SK-N-MC (cell line): ENCODE data around the gene MTMR2.

Experiments
- DNase-seq: peaks from one replicate; pipeline ENCODE4 v3.0.0-alpha.2; 2011; ENCODE audit warnings: low read depth, low spot score
- H3K27ac ChIP-seq: fragments of 200-600 bp; sonication (generic); 2 replicates; pipeline ENCODE4 v1.5.1; 2016; ENCODE audit warnings: mixed run types
- H3K36me3 ChIP-seq: fragments of 200-600 bp; sonication (generic); 2 replicates; pipeline ENCODE4 v1.6.1; 2017; ENCODE audit warnings: antibody characterized with exemption, low read length, mixed read lengths; ENCODE audit not compliant: insufficient read depth
- H3K4me3 ChIP-seq: fragments of 200-600 bp; sonication (generic); 2 replicates; pipeline ENCODE4 v1.5.1; 2016
- H3K9ac ChIP-seq: fragments of 200-600 bp; sonication (generic); 2 replicates; pipeline ENCODE4 v1.8.0; 2017; ENCODE audit warnings: mixed run types, mixed read lengths; ENCODE audit not compliant: insufficient read length
- H3K9me3 ChIP-seq: fragments of 200-600 bp; sonication (generic); 2 replicates; pipeline ENCODE4 v1.6.1; 2017; ENCODE audit warnings: low read depth, mild to moderate bottlenecking, antibody characterized with exemption, low read length, moderate library complexity, mixed read lengths
- EZH2 ChIP-seq: fragments of 200-600 bp; sonication (generic); IDR thresholded peaks from one replicate; pipeline ENCODE4 v1.6.1; 2017; ENCODE audit warnings: antibody characterized with exemption
- FOXP2 ChIP-seq: optimal IDR thresholded peaks from 2 replicates; pipeline ENCODE3; 2011; ENCODE audit warnings: mild to moderate bottlenecking, moderate library complexity; ENCODE audit not compliant: insufficient read depth; ENCODE audit errors: extremely low read length, control extremely low read depth
- POLR2AphosphoS5 ChIP-seq: IDR thresholded peaks from 2 replicates; pipeline ENCODE4 v1.6.1; 2012; ENCODE audit warnings: mild to moderate bottlenecking, low read depth, low read length, borderline replicate concordance

The MTMR2 gene

DNA sequence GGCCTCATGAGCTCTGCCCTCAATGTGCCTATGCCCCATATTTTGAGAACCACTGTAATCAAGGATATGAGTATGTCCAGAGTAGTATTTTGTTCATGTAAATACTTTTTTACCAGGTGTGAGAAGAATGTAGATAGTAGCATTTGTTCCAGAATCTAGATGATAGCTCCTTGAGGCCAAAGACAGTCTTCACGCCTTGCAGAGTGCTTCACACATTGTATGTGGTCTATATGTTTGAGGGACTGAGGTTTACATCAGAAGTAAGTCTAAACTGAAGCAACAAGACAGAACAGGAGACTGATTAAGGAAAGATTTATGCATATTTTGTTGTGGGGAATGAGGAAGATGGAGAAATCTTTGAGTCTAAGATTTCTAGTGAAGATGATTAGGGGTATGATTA lies 121.1 kb downstream of the MTMR2 start:
- TF ChIP-seq FOXP2 (no peak), EZH2 (no peak), POLR2AphosphoS5 (no peak)

DNA sequence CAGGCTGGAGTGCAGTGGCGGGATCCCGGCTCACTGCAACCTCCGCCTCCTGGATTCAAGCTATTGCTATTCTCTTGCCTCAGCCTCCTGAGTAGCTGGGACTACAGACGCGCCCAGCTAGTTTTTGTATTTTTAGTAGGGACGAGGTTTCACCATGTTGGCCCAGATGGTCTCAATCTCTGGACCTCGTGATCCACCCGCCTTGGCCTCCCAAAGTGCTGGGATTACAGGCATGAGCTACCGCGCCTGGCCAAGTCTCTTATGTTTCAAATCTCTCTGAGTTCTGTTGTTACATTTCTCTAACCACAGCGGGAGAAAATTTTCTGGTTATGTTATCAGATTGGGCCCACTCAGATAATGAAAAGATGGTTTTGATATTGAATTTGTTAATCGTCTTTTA lies 123.5 kb downstream of the MTMR2 start:
- DNase-seq, result no peak
- H3K36me3 ChIP-seq, result peaks cover 33% of the 10 kb centered on the region
- no peak overlapping the region for H3K4me3 ChIP-seq

More for the DNA sequence above, 121.1 kb downstream of the MTMR2 start:
- Histone ChIP-seq H3K36me3 (peaks cover 47% of the 10 kb centered on the region), H3K9me3 (no peaks in the 10 kb centered on the region), H3K4me3 (no peak overlapping the region), H3K9ac (no peak overlapping the region), H3K27ac (no peak overlapping the region)
- no peak for DNase-seq

GRCh38 chr11:95799546-95799945 lies 124.4 kb downstream of the MTMR2 start:
- Histone ChIP-seq H3K9me3 (no peaks in the 10 kb centered on the region), H3K36me3 (peaks cover 29% of the 10 kb centered on the region)
- no peak for DNase-seq

More for the DNA sequence above, 123.5 kb downstream of the MTMR2 start:
- Histone ChIP-seq H3K9me3 (no peaks in the 10 kb centered on the region), H3K9ac (no peak overlapping the region), H3K27ac (no peak overlapping the region)
- TF ChIP-seq FOXP2, result no peak
- TF ChIP-seq POLR2AphosphoS5, result no peak
- TF ChIP-seq EZH2, result no peak

DNA sequence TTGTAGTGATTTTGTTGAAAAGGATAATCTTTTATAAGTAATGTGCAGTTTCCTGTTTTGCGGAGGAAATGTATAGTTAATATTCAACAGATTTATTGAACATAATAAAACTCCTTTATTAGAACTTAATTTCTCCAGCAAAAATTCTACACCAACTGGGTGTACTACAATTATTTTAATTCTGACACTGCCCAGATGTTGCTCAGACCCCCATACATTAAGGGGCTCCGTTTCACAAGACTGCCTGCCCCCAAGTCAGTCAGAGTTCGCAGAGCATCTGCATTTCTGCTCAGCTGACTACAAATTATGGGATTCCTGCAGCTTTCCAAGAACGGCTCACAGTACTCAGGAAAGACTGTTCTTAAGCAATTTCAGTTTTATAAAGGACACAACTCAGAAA lies 127.4 kb downstream of the MTMR2 start:
- TF ChIP-seq POLR2AphosphoS5, result no peak; the same call in 1 of the 2 replicates
- peak; percentile 20 for TF ChIP-seq FOXP2
- TF ChIP-seq EZH2, result no peak
- Histone ChIP-seq H3K4me3 (peak overlapping the region; percentile 60), H3K9me3 (no peaks in the 10 kb centered on the region), H3K9ac (no peak overlapping the region), H3K27ac (peak overlapping the region; percentile 67; the same call in 1 of the 2 replicates), H3K36me3 (peaks cover 19% of the 10 kb centered on the region)
- DNase-seq, result no peak

More at GRCh38 chr11:95799546-95799945, 124.4 kb downstream of the MTMR2 start:
- no peak for TF ChIP-seq FOXP2
- no peak for TF ChIP-seq EZH2
- no peak for TF ChIP-seq POLR2AphosphoS5
- H3K4me3 ChIP-seq, result no peak overlapping the region
- H3K27ac ChIP-seq, result no peak overlapping the region
- no peak overlapping the region for H3K9ac ChIP-seq

- Histone ChIP-seq H3K36me3 (peaks cover 12% of the 10 kb centered on the region), H3K27ac (peak overlapping the region; percentile 67; the same call in 1 of the 2 replicates), H3K9me3 (no peaks in the 10 kb centered on the region), H3K4me3 (peak overlapping the region; percentile 60), H3K9ac (no peak overlapping the region)
- no peak for TF ChIP-seq POLR2AphosphoS5
- no peak for TF ChIP-seq EZH2
- no peak for TF ChIP-seq FOXP2
- DNase-seq, result no peak
Observed at GRCh38 chr11:95795627-95796295, 128.1 kb downstream of the MTMR2 start.

DNA sequence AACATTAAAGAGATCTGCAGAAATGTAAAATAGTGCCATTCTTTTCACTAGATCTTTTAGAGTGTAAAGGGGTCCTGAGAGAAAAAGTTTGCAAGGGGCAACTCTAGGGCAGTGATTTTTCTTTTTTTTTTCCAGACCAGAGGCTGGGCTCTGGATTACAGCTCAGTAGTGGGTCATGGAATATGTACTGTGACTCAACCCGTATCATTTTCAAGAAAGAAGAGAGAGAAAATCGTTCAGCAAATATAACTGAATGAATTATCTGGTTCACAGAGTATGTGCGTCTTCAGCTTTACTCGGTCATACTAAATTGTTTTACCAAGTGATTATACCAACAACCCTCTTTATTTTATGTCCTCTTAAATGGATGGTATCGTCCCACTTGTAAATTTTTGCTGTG lies 129.8 kb downstream of the MTMR2 start:
- Histone ChIP-seq H3K9me3 (no peaks in the 10 kb centered on the region), H3K9ac (no peak overlapping the region), H3K27ac (no peak overlapping the region), H3K36me3 (no peaks in the 10 kb centered on the region), H3K4me3 (no peak overlapping the region)
- TF ChIP-seq FOXP2 (no peak), POLR2AphosphoS5 (no peak), EZH2 (no peak)
- DNase-seq, result no peak

DNA sequence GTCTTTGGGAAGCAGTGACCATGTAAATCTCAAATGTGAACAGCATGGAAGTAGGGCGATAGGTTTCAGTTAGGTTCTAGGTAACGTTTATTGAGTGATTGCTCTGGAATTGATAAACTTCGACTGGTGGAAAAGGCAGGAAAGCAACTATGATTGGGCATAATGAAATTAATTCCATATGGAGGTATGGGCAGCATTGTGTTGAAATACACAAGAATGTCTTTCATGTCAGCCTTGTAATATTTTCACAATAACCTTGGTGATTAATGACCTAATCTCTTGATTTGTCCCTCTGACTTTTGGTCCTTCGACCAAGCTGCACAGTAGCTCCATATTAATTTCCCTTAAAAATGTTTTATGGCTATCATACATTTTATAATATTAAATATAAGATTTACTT lies 130.8 kb downstream of the MTMR2 start:
- H3K36me3 ChIP-seq, result no peaks in the 10 kb centered on the region
- no peaks in the 10 kb centered on the region for H3K9me3 ChIP-seq
- no peak overlapping the region for H3K9ac ChIP-seq
- DNase-seq, result no peak
- no peak overlapping the region for H3K27ac ChIP-seq
- TF ChIP-seq FOXP2 (no peak), EZH2 (no peak), POLR2AphosphoS5 (no peak)
- no peak overlapping the region for H3K4me3 ChIP-seq

DNA sequence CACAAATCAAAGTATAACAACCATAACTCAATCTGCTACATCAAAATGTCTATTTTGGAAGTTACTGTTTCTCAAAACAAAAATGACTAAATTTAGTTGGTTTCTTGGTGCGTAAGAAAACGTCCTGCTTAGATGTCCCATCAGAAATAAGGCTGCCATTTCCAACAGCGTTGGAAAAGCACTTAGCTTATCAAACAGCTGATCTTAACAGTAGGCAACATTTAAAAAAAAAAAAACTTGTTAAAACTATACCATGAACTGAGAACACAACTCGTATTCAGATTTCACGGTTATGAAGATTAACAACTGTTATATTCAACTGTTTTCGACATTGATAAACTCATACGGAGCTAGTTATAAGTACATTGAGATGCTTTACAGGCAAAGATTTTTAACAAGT lies 131.2 kb downstream of the MTMR2 start:
- TF ChIP-seq FOXP2 (no peak), POLR2AphosphoS5 (no peak), EZH2 (no peak)
- no peak for DNase-seq
- peaks cover 4% of the 10 kb centered on the region; the same call in 1 of the 2 replicates for H3K36me3 ChIP-seq
- no peaks in the 10 kb centered on the region for H3K9me3 ChIP-seq
- H3K27ac ChIP-seq, result no peak overlapping the region
- H3K4me3 ChIP-seq, result no peak overlapping the region
- H3K9ac ChIP-seq, result no peak overlapping the region
